ENCODE results near the gene PTPA.

PTPA gene

GRCh38 chr9:129137292-129138143 lies 26.3 kb downstream of the PTPA start:
- DNase-seq (ENCODE audit: low read depth in 2 of 2) = no peak

GRCh38 chr9:129138144-129138462 lies 26.9 kb downstream of the PTPA start:
- DNase-seq (ENCODE audit: low read depth in 2 of 2) = no peak

GRCh38 chr9:129138476-129139232 lies 27.4 kb downstream of the PTPA start:
- DNase-seq (ENCODE audit: low read depth in 2 of 2) = no peak

GRCh38 chr9:129139233-129139992 lies 28.2 kb downstream of the PTPA start:
- peak; percentile 48 for DNase-seq (ENCODE audit: low read depth in 2 of 2)

- DNase-seq (ENCODE audit: low read depth in 2 of 2) = peak; percentile 41 to 63
Measured at GRCh38 chr9:129139993-129140396, 28.8 kb downstream of the PTPA start.

- no peak for DNase-seq (ENCODE audit: low read depth in 2 of 2)
Measured at GRCh38 chr9:129140397-129141065, 29.3 kb downstream of the PTPA start.

GRCh38 chr9:129141066-129142041 lies 30.1 kb downstream of the PTPA start:
- DNase-seq (ENCODE audit: low read depth in 2 of 2) = no peak

GRCh38 chr9:129142138-129142935 lies 31.1 kb downstream of the PTPA start:
- DNase-seq (ENCODE audit: low read depth in 2 of 2) = no peak

GRCh38 chr9:129143031-129143927 lies 32.1 kb downstream of the PTPA start:
- DNase-seq (ENCODE audit: low read depth in 2 of 2) = peak; percentile 46 to 63

- no peak for DNase-seq (ENCODE audit: low read depth in 2 of 2)
Measured at GRCh38 chr9:129145316-129145715, 34.1 kb downstream of the PTPA start.

- no peak for DNase-seq (ENCODE audit: low read depth in 2 of 2)
Measured at GRCh38 chr9:129145841-129146292, 34.7 kb downstream of the PTPA start.

GRCh38 chr9:129146441-129146941 lies 35.3 kb downstream of the PTPA start:
- no peak for DNase-seq (ENCODE audit: low read depth in 2 of 2)

GRCh38 chr9:129148463-129149204 lies 37.4 kb downstream of the PTPA start:
- no peak for DNase-seq (ENCODE audit: low read depth in 2 of 2)

GRCh38 chr9:129149442-129149841 lies 38.2 kb downstream of the PTPA start:
- DNase-seq (ENCODE audit: low read depth in 2 of 2) = no peak

- no peak for DNase-seq (ENCODE audit: low read depth in 2 of 2)
Measured at GRCh38 chr9:129150122-129150521, 38.9 kb downstream of the PTPA start.

- no peak for DNase-seq (ENCODE audit: low read depth in 2 of 2)
Measured at GRCh38 chr9:129150672-129151211, 39.5 kb downstream of the PTPA start.

GRCh38 chr9:129151469-129151868 lies 40.3 kb downstream of the PTPA start:
- DNase-seq (ENCODE audit: low read depth in 2 of 2) = no peak

All from stimulated activated CD4-positive, alpha-beta T cell treated with anti-CD3 and anti-CD28 coated beads, Interleukin-1b, Interleukin-23, amount 100 ng/mL, for 1 hour (primary cell).